ENCODE data around the gene NUDT6.

The NUDT6 gene

GRCh38 chr4:122906859-122907305 is 15.5 kb downstream of the NUDT6 start:
- Histone ChIP-seq H3K4me3 (no peak overlapping the region), H3K27me3 (no peaks in the 10 kb centered on the region), H3K27ac (no peak overlapping the region), H3K4me1 (peaks cover 0 to 4% (median 0%) of the 10 kb centered on the region in 4 donors), H3K9me3 (no peaks in the 10 kb centered on the region), H3K36me3 (peaks cover 0 to 8% (median 0%) of the 10 kb centered on the region in 3 donors)
- DNase-seq, result no peak
- TF ChIP-seq CTCF (IDR thresholded peaks at IDR 0.05), result no peak
- intact Hi-C loops (cut with DNase I; ENCODE audit: low total_unique reads), result no loop called here

DNA sequence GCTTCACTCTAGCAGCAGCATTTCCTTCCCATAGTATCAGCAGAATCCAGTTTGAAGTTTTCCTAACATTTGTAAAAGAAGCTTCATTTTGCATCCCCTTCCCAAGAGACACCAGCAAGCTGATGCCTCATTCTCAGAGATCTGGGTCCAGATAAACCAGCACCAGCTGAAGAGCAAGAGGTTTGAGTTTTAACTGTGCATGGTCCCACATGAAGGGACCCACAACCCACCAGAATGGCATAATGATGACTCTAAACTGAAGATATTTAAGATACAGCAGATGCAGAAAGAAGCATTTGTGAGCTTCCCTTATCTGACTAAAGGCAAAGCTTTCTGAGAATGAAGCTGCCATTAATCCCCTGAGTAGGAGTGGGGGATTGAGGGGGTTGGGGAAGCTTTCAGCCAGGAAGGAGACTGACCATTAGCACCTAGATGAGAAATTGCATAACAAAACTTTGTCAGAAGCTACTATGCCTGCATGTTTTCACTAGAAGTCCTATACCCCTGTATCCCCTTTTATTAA is 18.6 kb downstream of the NUDT6 start:
- no peak for TF ChIP-seq CTCF (IDR thresholded peaks at IDR 0.05)
- Histone ChIP-seq H3K36me3 (no peaks in the 10 kb centered on the region), H3K9me3 (no peaks in the 10 kb centered on the region), H3K4me1 (peaks cover 0 to 30% (median 12%) of the 10 kb centered on the region in 4 donors), H3K27me3 (no peaks in the 10 kb centered on the region), H3K27ac (no peak overlapping the region), H3K4me3 (no peak overlapping the region)
- DNase-seq, result no peak
- intact Hi-C loops (cut with DNase I; ENCODE audit: low total_unique reads), result no loop called here

GRCh38 chr4:122901247-122902010 is 21.0 kb downstream of the NUDT6 start:
- intact Hi-C loops (cut with DNase I; ENCODE audit: low total_unique reads), result no loop called here
- no peaks in the 10 kb centered on the region for H3K9me3 ChIP-seq
- H3K4me3 ChIP-seq, result no peak overlapping the region
- no peak for TF ChIP-seq CTCF (IDR thresholded peaks at IDR 0.05)
- peak overlapping the region in 1 of 2 donors; percentile 56 for H3K27ac ChIP-seq
- H3K4me1 ChIP-seq, result peaks cover 0 to 53% (median 18%) of the 10 kb centered on the region in 4 donors
- no peak for DNase-seq
- no peaks in the 10 kb centered on the region for H3K36me3 ChIP-seq
- no peaks in the 10 kb centered on the region for H3K27me3 ChIP-seq

- H3K9me3 ChIP-seq, result no peaks in the 10 kb centered on the region
- no peak for TF ChIP-seq CTCF (IDR thresholded peaks at IDR 0.05)
- H3K27me3 ChIP-seq, result no peaks in the 10 kb centered on the region
- peaks cover 0 to 64% (median 25%) of the 10 kb centered on the region in 4 donors for H3K4me1 ChIP-seq
- H3K36me3 ChIP-seq, result no peaks in the 10 kb centered on the region
- no peak for DNase-seq
- intact Hi-C loops (cut with DNase I; ENCODE audit: low total_unique reads), result no loop called here
- no peak overlapping the region for H3K4me3 ChIP-seq
- H3K27ac ChIP-seq, result peak overlapping the region in 1 of 2 donors; percentile 56
Measured at GRCh38 chr4:122900314-122900713, 22.1 kb downstream of the NUDT6 start.

DNA sequence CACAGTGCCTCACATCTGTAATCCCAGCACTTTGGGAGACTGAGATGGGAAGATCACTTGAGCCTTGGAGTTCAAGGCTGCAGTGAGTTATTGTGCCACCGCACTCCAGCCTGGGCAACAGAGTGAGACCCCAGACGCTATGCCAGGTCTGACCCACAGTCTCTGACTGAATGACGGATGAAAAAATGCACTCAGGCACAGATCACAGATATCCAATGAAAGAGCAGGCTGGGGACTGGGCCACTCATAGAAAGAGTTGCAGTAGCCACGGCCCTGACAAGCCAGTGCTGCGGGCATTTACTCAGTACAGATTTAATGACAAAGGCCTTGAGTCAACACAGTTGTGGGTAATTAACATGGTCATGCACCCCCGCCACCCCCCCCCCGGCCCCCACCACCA is 22.7 kb downstream of the NUDT6 start:
- intact Hi-C loops (cut with DNase I; ENCODE audit: low total_unique reads), result no loop called here
- Histone ChIP-seq H3K36me3 (no peaks in the 10 kb centered on the region), H3K9me3 (no peaks in the 10 kb centered on the region), H3K4me3 (no peak overlapping the region), H3K4me1 (peaks cover 0 to 69% (median 28%) of the 10 kb centered on the region in 4 donors), H3K27me3 (no peaks in the 10 kb centered on the region), H3K27ac (peak overlapping the region; percentile 25 to 56)
- TF ChIP-seq CTCF (IDR thresholded peaks at IDR 0.05), result no peak
- DNase-seq, result no peak
